DMS79 (cell line): ENCODE results near the gene MSANTD2.
A peak's percentile ranks its signal among the peaks of the same experiment; 100 is the strongest.
"Not testable (repeated sequence)": the region's sequence is repeated elsewhere in the genome, so short reads cannot be mapped to it uniquely, and the experiment has no call there.

ENCODE experiments used
- DNase-seq: peaks from one replicate; lab custom pipeline; 2025; lab: John Stamatoyannopoulos, UW

MSANTD2 gene

DNA sequence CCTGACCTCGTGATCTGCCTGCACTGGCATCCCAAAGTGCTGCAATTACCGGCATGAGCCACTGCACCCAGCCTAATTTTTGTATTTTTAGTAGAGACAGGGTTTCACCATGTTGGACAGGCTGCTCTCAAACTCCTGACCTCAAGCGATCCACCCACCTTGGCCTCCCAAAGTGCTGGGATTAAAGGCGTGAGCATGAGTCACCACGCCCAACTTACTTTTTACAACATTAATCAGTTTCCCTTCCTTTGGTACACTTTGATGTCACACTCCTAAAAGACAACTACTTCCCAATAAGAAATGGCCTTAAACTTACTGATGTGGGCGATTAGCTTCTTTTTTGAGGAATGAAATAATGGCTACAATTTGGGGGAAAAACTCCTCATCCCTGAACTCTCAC is 29.2 kb downstream of the MSANTD2 start:
- not testable (repeated sequence) for DNase-seq

DNA sequence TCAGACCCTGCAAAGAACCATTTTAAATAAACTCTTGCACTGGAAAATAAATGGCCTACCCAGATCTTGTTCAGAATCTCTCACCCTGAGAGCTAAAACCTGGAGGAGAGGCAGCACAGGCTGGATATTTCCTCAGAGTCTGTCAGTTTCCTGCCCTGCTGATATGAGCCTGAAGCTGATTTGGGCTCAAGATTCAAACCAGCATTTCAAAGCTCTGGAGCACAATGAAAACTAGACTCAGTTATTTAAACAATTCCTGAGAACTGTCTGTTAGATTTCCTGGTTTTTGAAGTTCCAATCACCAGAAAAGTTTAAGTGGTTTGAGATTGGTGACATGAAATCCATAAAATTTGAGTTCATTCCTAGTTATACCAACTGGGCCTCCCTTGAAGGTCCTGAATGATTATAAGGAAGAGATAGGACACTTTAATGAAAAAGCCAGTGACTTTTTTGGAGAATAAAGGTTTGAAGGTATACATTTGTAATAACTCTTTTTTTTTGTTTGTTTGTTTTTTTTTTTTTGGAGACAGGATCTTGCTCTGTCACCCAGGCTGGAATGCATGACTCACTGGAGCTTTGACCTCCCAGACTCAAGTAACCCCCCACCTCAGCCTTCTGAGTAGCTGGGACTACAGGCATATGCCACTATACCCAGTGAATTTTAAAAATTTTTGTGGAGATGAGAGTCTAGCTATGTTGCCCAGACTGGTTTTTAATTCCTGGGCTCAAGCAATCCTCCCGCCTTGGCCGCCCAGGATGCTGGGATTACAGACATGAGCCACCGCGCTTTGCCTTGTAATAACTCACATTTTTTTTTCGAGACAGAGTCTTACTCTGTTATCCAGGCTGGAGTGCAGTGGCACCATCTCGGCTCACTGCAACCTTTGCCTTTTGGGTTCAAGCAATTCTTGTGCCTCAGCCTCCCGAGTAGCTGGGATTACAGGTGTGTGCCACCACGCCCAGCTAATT is 30.1 kb downstream of the MSANTD2 start:
- DNase-seq: no peak

DNA sequence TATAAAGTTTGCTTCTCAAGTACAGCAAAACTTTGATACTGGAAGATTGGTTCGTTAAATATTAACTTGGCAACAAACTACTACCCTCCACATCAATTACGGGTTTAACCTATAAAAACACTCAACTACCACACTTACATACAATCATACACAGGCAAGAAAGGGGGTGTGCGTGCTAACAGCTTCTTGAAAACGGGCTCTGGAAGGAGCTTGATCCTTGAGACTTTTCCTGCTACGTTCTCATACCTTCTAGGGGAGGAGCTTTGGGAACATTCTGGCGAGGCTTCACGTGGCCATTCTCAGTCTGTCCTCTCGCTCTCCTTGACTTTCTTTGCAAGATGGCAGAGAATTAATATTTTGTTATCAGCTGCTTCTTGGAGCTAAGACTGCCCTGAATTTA is 31.3 kb downstream of the MSANTD2 start:
- no peak for DNase-seq

DNA sequence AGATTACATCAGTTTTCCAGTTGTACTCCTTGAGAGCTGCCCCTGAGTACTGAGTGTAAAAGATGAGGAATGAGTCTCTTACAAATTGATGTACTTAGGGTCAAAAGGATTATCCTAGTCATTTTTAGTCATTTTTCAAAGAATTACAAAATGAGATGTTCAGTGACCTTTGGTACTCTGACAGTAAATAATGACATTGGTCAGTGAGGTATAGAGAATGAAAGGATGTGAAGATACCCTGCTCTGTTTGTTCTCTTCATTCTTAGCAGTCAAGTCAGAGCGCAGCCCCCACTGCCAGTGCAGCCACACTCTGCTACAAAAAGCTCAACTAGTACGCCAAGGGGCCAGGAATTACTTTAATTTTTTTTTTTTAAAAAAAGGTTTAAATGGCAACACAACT is 34.0 kb downstream of the MSANTD2 start:
- no peak for DNase-seq

DNA sequence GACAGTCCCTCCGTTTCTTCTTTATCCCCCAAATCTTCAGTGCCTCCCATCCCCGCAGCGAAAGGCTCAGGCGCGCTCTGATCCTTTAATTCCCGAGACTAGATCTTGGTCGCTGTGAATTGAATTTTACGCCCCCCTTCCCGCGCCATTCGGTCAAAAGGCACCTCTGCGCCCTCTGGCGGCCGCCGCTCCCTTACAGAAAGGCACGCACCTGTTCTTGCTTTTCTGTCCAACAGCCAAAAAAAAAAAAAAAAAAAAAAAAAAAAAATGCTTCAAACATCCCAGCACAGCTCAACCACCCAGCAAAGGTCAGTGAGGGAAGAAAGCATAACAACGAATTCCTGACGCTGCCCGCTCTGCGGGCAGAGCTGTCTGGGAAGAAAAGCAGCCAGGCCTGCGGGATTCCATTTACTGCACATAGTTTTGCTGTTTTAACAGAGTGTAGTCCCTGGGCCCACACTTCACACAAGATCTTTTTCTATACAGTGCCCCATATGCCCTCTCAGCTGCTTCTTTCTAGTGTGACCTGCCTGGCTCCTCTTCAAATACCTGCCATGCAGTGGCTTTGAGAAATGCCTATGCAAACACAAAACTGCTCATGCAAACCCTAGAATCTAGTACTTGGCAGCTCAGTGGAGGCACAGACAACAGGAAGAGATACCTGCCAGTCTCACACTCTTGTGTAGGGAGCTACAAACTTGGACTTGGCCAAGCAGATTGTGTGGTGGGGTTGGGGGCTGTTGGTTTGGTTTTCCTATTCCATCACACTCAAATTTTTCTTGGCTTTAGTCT is 36.9 kb downstream of the MSANTD2 start:
- peak; percentile 66 for DNase-seq

DNA sequence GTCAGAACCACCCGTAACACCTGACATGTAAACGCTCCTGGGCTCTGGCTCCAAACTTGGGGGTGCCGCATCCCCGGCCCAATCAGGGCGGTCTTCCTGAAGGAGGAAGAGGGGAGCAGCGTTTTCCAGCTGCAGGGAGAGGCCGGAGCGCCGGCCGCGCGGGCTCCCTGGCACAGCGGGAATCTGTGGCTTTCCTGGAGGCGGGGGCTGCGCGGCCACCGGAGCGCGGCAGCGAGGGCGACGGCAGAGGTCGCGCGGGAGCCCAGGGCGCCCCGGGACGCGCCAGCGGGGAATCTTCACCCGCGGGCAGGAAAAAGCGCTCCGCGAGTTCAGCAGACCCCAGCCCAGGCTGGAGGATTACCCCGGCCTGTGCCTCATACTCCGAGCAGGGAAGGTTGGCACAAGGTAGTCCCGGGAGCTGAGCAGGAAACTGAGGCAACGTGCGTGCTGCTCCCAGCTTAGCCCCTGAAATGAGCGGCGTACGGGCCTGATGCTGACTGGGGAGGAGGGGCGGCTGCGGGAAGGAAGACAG is 37.5 kb downstream of the MSANTD2 start:
- no peak for DNase-seq

DNA sequence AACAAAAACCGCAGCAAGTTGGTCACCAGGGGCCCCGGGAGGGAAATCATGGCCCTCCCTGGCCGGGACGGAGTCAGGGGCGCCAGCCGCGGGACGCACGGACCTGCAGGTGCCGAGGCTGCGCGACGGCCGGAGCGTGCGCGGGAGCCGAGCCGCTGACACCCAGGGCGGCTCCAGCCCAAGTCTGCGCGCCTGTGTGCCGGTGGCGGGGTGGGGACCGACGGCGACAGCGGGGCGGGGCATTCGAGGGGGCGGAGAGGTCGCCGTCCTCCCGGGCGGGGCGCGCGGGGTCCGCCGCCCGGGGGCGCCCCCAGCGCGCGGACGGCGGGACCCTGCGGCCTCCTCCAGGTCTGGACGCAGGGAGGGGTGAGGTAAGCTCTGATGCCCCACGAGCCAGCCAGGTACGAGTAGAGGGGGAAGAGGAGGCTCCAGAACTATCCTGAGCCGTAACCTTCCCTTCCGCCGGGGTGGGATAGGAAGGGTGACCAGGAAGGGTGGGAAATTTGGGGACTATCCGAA is 38.0 kb downstream of the MSANTD2 start, which contains the start of gene ESAM:
Gene ESAM, minus strand, starts transcription at position 186 of the 519 bp plus-strand sequence. Its CDS starts 136 bp downstream, at position 50.
- DNase-seq: peak; percentile 13

DNA sequence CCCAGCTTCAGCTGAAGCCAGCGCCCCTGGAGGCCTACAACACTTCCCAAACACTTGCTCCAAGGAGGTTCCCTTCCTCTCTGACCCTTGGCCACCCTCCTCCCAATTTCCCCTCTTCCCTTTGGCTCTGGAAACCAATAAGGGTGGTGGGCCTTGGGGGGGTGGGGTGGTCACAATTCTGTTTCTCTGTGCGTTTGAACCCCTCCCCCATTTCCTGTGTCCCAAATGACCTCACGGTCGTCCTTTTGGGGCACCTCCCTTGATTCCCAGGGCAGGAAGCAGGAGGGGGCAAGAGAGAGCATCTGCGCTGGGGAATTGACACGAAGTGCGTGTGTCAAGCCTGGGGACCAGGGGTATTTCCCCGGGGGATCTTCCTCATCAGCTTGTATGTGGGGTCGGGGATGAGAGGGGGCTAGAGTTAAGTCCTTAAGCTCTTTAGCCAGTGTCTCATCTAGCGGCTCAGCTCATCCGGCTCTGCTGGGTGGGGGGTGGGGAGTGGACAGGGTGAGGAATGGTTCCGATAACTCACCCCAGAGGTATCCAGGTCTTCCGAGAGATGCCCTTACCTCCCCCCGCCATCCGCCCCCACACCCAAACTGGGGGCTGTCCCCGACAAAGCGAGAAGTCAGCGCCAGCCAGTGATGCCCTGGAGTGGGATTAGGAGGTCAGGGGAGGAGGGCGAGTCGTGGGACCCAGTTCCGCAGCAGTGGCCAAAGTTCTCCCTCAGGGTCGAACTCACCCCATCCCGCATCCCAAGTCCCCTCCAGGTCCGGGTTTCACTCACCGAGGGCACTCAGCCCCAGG is 38.7 kb downstream of the MSANTD2 start:
- no peak for DNase-seq

DNA sequence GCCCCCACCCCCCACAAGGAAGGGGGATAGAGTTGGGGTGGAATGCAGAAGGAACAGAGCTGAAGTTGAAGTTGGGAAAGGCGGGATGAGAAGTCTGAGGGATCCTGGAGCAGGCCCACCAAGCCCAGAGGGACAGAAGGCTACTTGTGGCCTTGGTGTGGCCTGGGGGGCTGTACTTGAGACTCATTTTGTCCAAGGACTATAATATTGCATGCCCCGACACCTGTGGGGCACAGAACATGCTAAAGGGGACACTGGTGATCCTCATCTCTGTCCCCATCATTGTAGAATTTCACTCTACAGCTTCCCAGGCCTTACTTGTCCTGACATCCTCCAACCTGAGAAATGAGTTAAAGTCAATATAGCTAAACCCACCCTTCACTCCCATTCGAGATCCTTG is 39.4 kb downstream of the MSANTD2 start:
- DNase-seq: no peak

DNA sequence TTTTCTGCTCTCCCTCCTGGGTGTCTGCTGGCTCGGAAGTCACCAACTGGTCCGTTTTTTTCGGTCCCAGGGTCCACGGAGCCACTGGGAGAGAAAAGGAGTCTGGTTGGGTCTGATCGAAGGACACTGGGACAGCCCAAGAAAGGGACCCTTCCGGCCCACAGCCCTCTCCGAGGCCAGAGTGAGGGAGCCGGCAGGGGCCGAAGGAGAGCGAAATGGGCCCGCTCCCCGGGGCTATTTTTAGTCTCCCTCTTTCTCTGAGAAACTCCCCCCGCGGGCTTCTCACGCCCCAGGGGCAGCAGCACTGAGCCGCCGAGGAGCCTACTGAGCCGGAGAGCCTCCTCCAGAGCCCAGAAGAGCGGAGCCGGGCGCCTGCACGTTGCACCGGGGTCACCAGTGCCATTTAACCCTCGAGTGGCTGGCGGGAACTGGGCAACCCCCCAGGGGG is 40.0 kb downstream of the MSANTD2 start:
- no peak for DNase-seq

DNA sequence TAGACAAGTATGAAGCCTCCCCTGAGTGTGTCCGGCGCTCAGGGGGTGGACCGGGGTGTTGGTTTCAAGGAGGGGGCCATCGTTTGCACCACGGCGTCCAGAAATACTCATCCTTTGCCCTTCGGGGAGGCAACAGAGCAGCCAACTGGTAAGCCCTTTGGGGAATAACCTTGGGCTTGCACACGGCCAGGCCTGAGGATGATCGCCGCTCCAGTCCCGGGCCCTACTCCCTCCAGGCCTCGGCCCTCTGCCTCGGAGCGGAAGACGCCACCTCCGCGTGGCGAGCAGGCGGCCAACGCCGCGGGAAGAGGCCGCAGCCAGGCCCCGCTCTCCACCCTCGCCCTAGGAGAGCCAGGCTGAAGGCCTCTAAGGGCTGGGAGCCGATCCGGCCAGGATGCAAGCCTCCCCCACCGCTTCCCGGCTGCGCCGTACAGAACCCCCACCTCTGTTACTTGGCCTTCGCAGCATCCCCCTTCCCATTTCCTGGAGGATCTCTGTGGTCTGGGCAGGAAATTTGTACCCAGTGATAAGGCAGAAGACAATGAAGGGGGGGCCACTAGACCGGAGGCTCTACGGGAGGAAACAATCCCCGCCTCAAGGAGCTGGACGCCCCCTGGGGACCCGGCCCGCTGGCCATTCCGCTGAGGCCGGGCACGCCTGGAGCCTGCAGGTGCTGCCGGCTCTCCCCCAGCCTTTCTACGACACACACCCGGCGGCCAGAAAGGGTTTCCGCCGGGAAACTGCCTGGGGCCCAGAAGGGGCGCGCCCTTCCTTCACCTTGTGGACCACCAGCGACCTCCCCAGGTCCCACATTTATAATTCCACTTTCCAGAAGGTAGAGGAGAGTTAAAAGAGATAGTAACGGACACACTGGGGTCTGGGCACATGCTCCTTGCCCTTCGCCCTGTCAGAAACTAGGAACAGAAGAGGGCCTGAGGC is 40.7 kb downstream of the MSANTD2 start:
- DNase-seq: no peak

DNA sequence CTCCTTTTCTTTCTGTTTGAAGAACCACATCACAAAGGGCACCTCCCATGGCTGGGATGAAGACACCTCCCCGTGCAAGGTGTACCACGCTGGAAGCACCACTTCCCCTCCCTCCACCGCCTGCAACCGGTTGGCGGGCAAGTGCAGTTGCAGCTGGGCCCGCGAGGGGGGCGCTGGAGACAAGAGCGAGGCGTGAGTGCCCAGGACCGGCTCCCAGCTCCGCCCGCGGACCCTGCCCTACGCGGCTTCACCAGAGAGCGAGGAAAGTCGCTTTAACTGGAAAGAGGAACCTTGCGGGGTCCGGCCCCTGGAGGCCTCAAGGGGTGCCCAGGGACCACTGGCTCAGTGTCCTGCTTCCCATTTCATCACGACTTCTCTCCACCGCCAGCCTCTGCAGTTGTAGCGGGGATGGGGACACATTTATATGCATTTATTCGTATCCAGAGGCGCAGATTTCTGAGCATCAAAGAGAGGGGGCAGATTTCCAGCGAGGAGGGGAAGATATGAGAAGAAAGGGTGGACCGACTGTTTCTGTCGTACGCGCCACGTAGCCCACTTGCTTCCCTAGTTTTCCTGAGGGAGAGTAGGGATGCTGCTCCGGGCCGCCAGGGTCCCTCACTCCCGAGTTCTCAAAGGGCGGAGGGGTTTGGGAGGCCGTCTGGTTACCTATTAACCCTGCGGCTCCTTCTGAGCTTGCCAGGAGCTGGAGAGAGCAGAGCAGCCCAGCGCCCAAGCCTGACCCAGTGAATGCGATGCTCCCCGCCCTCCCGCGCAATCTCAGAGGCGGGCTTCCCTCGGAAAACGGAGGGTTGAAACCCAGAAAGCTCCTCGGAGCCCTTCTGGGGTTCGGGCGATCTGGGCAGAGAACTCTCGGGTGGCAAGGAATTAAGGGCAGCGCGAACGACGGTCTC is 41.6 kb downstream of the MSANTD2 start:
- peak; percentile 21 for DNase-seq

DNA sequence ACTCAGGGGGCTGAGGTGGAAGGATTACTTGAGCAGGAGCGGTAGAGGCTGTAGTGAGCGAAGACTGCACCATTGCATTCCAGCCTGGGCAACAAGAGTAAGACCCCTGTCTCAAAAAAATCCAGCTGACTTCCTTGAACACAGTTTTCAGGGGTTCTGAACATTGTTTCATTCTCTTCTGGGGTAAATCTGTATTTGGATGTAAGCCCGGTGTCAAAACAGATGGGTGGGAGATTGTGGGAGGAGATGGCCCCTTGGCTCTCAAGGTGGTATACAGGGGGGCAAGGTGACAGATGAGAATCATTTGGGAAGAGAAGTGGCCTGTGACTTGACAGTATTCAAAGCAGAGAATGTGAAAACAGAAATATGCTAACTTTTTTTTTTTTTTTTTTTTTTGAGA is 42.9 kb downstream of the MSANTD2 start:
- no peak for DNase-seq

DNA sequence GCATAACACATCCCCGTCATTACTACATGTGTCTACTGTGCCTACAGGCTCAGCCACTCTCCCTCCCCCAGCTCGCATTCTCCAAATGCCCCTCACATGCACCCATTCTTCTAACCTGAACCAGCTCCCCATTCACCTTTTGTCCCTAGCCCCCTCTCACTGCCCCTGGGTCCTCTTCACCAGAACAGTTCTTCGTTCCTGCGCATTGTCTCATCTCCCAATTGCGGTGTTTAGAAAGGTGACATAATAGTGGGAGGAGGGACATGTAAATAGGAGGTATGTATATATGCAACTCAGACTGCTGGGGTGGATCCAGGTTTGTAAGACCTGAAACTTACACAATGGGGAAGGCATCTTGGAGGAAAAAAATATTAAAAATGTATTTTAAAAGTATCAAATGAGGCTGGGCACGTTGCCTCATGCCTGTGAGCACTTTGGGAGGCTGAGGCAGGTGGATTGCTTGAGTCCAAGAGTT is 43.4 kb downstream of the MSANTD2 start:
- DNase-seq: no peak

DNA sequence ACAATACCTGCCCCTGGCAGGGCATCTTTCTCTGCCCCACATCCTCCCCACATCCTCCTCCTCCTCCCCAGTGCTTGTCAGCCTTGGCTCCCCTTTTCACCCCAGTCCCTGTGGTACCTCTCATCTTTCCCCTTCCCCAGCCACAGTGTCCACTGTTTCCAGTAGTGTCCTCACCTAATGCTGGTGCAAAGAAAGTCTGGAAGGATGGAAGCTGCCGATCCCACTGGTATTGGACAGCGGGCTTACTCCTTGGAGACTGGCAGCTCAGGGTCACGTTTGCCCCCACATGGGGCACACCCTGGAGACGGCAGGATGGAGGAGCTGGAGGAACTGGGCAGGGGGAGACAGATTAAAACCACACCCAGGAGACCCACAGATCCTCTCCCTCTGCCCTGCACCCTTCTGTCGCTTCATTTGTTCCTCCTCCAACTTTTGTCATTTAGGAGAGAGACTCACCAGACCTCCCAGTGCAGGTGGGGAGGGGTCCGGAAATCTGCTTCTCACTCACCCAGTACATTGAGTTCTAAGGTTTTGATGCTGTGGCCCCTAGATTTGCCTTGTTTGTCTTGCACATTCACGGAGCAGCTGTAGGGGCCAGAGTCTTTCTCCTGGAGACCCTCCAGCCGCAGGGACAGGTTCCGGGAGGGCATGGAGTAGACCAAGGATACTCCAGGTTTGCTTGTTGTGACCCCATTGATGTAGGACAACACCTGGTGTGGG is 44.0 kb downstream of the MSANTD2 start:
- DNase-seq: no peak

DNA sequence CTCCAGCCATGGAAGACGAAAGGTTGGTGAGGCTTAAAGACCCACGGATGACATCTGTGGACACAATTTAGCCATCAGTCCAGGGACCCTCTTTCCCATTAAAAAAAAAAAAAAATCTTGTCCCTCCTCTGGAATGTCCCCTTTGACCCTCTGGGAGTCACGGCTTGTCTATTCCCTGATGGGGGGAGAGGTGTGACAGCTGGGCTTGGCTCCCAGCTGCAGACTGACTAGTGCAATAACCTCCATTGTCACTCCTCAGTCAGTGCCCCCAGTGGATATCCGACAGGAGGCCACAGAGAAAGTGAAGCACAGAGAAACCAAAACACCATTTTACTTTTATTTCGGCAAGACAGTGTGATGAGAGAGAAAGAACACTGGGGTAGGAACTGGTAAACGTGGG is 45.5 kb downstream of the MSANTD2 start:
- DNase-seq: no peak

DNA sequence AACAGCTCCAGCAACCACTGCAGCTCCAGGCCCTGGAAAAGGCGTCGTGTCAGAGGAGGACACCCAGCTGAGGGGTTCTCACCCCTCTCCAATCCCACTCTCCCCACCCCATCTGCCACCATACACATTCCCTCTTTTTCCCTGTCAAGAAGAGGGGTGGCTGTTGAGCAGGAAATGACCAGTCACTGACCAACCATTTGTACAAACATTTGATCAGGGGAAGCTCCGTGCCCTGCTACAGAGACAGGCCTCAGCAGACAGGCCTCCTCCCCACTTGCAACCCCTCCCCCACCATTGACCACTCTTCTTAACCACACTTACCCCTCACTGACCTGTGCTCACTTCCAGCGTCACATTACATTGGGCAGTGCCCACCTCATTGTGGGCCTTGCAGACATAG is 45.9 kb downstream of the MSANTD2 start:
- DNase-seq: no peak

DNA sequence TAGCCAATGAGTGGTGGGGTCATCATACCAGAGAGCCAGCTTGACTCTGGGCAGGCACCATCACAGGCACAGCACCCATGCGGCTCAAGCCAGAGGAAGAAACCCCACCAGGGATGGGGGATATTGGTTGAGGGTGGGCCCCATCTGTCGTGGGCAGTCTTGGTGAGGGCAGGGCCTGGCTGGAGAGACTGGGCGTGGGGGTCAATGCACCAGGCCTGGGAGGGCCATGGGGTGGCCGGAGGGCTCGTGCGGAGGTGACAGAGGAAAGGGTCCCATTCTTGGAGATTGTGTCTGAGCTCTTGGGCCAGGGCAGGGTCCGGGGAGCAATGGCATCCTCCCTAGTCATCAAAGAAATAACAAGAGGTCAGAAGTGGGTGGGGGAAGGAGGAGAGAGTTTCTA is 46.6 kb downstream of the MSANTD2 start:
- no peak for DNase-seq
